ENCODE data around the gene MAP4K2.

DNA sequence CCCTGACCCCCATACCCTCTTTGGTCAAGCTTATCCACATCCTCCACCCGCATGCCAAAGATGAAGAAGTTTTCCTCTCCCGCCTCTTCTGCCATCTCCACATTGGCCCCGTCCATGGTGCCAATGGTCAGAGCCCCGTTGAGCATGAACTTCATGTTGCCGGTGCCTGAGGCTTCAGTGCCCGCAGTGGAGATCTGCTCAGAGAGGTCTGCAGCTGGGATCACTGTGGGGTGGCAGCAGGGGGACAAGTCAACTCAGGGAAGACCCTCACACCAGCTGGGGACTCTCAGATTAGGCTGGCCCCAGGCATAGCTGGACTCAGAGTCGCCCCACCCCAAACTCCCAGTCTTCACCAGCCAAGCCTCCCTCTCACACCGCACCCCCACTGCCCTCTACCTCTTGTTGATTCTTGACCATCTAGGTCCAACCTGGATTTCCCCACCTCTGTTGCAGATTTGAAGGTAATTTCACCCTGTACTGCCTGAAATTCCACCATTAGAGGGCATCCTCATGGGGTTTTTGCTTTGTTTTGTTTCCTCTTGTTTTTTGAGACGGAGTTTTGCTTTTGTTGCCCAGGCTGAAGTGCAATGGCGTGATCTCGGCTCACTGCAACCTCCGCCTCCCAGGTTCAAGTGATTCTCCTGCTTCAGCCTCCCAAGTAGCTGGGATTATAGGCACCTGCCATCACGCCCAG is 52.5 kb downstream of the MAP4K2 start:
- TF ChIP-seq EZH2 (IDR thresholded peaks at IDR 0.05; ENCODE audit: borderline replicate concordance, low read length) = no peak
- TF ChIP-seq, protein P1, sequence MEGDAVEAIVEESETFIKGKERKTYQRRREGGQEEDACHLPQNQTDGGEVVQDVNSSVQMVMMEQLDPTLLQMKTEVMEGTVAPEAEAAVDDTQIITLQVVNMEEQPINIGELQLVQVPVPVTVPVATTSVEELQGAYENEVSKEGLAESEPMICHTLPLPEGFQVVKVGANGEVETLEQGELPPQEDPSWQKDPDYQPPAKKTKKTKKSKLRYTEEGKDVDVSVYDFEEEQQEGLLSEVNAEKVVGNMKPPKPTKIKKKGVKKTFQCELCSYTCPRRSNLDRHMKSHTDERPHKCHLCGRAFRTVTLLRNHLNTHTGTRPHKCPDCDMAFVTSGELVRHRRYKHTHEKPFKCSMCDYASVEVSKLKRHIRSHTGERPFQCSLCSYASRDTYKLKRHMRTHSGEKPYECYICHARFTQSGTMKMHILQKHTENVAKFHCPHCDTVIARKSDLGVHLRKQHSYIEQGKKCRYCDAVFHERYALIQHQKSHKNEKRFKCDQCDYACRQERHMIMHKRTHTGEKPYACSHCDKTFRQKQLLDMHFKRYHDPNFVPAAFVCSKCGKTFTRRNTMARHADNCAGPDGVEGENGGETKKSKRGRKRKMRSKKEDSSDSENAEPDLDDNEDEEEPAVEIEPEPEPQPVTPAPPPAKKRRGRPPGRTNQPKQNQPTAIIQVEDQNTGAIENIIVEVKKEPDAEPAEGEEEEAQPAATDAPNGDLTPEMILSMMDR (IDR thresholded peaks at IDR 0.05; ENCODE audit: low read length) = peak; percentile 23; the same call in 1 of the 2 replicates
